Endothelial cell of umbilical vein (primary cell): ENCODE measurements around the gene PHC2. TPM values are rescaled to one million over a fixed set of nuclear protein-coding genes. Genes with fewer than 3 reads are reported as not detected.

Experiments
- BruUV-seq: library from RNA; stranded (reverse); fragments of 400-500 nt; replicated peaks from 2 replicates; lab custom pipeline; 2021; lab: Mats Ljungman, UMichigan
- CTCF ChIA-PET: fragments of 300-600, 350-600 bp; sonication (Branson Sonifier 250); formaldehyde crosslinking; loops from one replicate; lab custom pipeline; 2021; ENCODE audit warnings: antibody characterized with exemption, inconsistent platforms; lab: Charles Lee
- POLR2A ChIA-PET: fragments of 300-600, 350-600 bp; sonication (Branson Sonifier 250); formaldehyde crosslinking; loops from one replicate; lab custom pipeline; 2021; ENCODE audit warnings: antibody characterized with exemption, inconsistent platforms; lab: Charles Lee
- DNase-seq: peaks from one replicate; pipeline ENCODE4 v3.0.0-alpha.2; 2011; ENCODE audit warnings: low read depth, low spot score
- FAIRE-seq: peaks from 2 replicates; lab custom pipeline; 2011; peaks lifted over from hg19 to GRCh38; lab: Jason Lieb, UNC
- H2AFZ ChIP-seq: 2 replicates; pipeline ENCODE4 v1.6.0; 2012; ENCODE audit warnings: low read depth, low read length, control low read depth, inconsistent platforms
- H3K27ac ChIP-seq: 2 replicates; pipeline ENCODE4 v1.5.1; 2011; ENCODE audit warnings: low read depth, mild to moderate bottlenecking, control low read depth, low read length, moderate library complexity; ENCODE audit not compliant: insufficient read depth
- H3K27me3 ChIP-seq, 2 experiments: 2 replicates each; pipeline versions ENCODE4 v1.6.0 to v1.6.1; 2011; ENCODE audit warnings: low read length in 2 of 2, mixed read lengths in 1 of 2; ENCODE audit not compliant: control insufficient read depth in 2 of 2, insufficient read depth in 2 of 2
- H3K36me3 ChIP-seq, 2 experiments: 2 replicates in 1 of 2; 3 replicates in 1 of 2; pipeline ENCODE4 v1.5.1; 2011; ENCODE audit warnings: low read length in 2 of 2, mild to moderate bottlenecking in 1 of 2, moderate library complexity in 1 of 2; ENCODE audit not compliant: control insufficient read depth in 2 of 2, insufficient read depth in 2 of 2; ENCODE audit errors: extremely low read depth in 1 of 2
- H3K4me1 ChIP-seq: 3 replicates; pipeline ENCODE4 v1.5.1; 2011; ENCODE audit warnings: mild to moderate bottlenecking, low read length; ENCODE audit not compliant: control insufficient read depth, insufficient read depth; ENCODE audit errors: extremely low read depth
- H3K4me2 ChIP-seq: 2 replicates; pipeline ENCODE4 v1.6.1; 2011; ENCODE audit warnings: low read length, control low read depth, mixed read lengths; ENCODE audit not compliant: insufficient read depth
- H3K4me3 ChIP-seq, 3 experiments: fragments of 200-600 bp in 1 of 3; sonication (generic), shearing (Covaris generic) in 1 of 3; replicated peaks in 1 of 3; 2 replicates each; pipeline ENCODE4 v1.5.1; 2011 to 2016; ENCODE audit warnings: control low read depth in 3 of 3, low read length in 3 of 3, mild to moderate bottlenecking in 2 of 3, inconsistent platforms in 1 of 3, low read depth in 1 of 3, moderate library complexity in 1 of 3; ENCODE audit not compliant: insufficient read depth in 1 of 3
- H3K79me2 ChIP-seq: 2 replicates; pipeline ENCODE4 v1.6.0; 2012; ENCODE audit warnings: low read length, inconsistent platforms; ENCODE audit not compliant: control insufficient read depth, insufficient read depth
- H3K9ac ChIP-seq: replicated peaks from 2 replicates; pipeline ENCODE3; 2011; ENCODE audit warnings: low read length, control low read depth; ENCODE audit not compliant: insufficient read depth; ENCODE audit errors: extremely low read depth
- H3K9me1 ChIP-seq: replicated peaks from 3 replicates; pipeline ENCODE4 v1.6.0; 2011; ENCODE audit warnings: mild to moderate bottlenecking, low read length; ENCODE audit not compliant: control insufficient read depth, insufficient read depth; ENCODE audit errors: extremely low read depth
- H3K9me3 ChIP-seq: replicated peaks from 2 replicates; pipeline ENCODE4 v1.5.1; 2012; ENCODE audit warnings: low read length, inconsistent platforms; ENCODE audit not compliant: control insufficient read depth, insufficient read depth
- H4K20me1 ChIP-seq: replicated peaks from 2 replicates; pipeline ENCODE3; 2011; ENCODE audit warnings: mild to moderate bottlenecking, low read length; ENCODE audit not compliant: control insufficient read depth, insufficient read depth; ENCODE audit errors: extremely low read depth
- CTCF ChIP-seq, 2 donors: IDR thresholded peaks; 1 replicate in 1 of 2; 2 replicates in 1 of 2; pipeline ENCODE4 v1.5.1; 2011; ENCODE audit warnings: low read length in 2 of 2, mild to moderate bottlenecking in 2 of 2, moderate library complexity in 2 of 2, control low read depth in 1 of 2, inconsistent platforms in 1 of 2, low read depth in 1 of 2; ENCODE audit not compliant: insufficient read depth in 1 of 2; ENCODE audit errors: extremely low read depth in 1 of 2
- EZH2 ChIP-seq: IDR thresholded peaks from 2 replicates; pipeline ENCODE4 v1.6.1; 2012; ENCODE audit warnings: borderline replicate concordance, low read depth, mild to moderate bottlenecking, moderate library complexity, low read length, inconsistent platforms; ENCODE audit not compliant: severe bottlenecking
- FOS ChIP-seq: IDR thresholded peaks from 2 replicates; pipeline ENCODE4 v1.6.1; 2011; ENCODE audit warnings: mild to moderate bottlenecking, low read length, moderate library complexity, borderline replicate concordance; ENCODE audit not compliant: insufficient read depth
- GATA2 ChIP-seq: IDR thresholded peaks from 2 replicates; pipeline ENCODE4 v1.7.0; 2011; ENCODE audit warnings: low read depth, mild to moderate bottlenecking, moderate library complexity, mixed read lengths, low read length; ENCODE audit not compliant: insufficient read length, insufficient read depth
- JUN ChIP-seq: IDR thresholded peaks from 2 replicates; pipeline ENCODE4 v1.6.1; 2011; ENCODE audit warnings: borderline replicate concordance, low read depth; ENCODE audit not compliant: insufficient read length, insufficient read depth
- MAX ChIP-seq: IDR thresholded peaks from 2 replicates; pipeline ENCODE4 v1.6.1; 2011; ENCODE audit not compliant: insufficient read depth, insufficient read length
- MYC ChIP-seq: IDR thresholded peaks from one replicate; pipeline ENCODE4 v1.6.1; 2011; ENCODE audit warnings: mild to moderate bottlenecking, low read depth, low read length
- POLR2A ChIP-seq: IDR thresholded peaks from 2 replicates; pipeline ENCODE4 v1.6.1; 2012; ENCODE audit warnings: low read depth, mild to moderate bottlenecking, control low read depth, low read length
- POLR2AphosphoS5 ChIP-seq: IDR thresholded peaks from 2 replicates; pipeline ENCODE4 v1.6.1; 2012; ENCODE audit warnings: low read depth, mild to moderate bottlenecking, control low read depth, low read length, moderate library complexity; ENCODE audit not compliant: insufficient read depth
- dilution Hi-C: fragments of 300-500 bp; cut with MboI; formaldehyde crosslinking; loops from one replicate; pipeline ENCODE4 v1.15.0; 2019; ENCODE audit warnings: low sequenced_read_pairs; ENCODE audit not compliant: extremely low pct_ligation_motif_present
- intact Hi-C: fragments of 100-400 bp; cut with micrococcal nuclease; formaldehyde crosslinking; loops from one replicate; pipeline ENCODE4 v1.10.0; 2022
- polyA plus RNA-seq, 4 experiments: library from polyadenylated mRNA; depleted of rRNA in 3 of 4; stranded (reverse) in 3 of 4; unstranded in 1 of 4; fragments of >200 nt; gene quantifications; 2 replicates each; pipeline versions ENCODE4 v1.2.1 to v1.2.3, GENCODE V29; 2011 to 2012; ENCODE audit warnings: missing spikeins in 1 of 4
- total RNA-seq: library from RNA; stranded (reverse); gene quantifications from 2 replicates; pipeline ENCODE4 v1.2.3, GENCODE V29; 2021

The PHC2 gene
- total and polyA plus RNA-seq, 2 donors (not counting 3 experiments of a cell fraction or from before 2014, with no cell fraction given) = 65.6 to 79.0 TPM

- TF ChIP-seq MAX (no peak), JUN (no peak), MYC (no peak), POLR2AphosphoS5 (no peak), CTCF (IDR thresholded peaks at IDR 0.05; ENCODE audit: extremely low read depth in 1 of 2, insufficient read depth in 1 of 2, low read depth in 1 of 2, low read length in 2 of 2) (no peak), POLR2A (no peak), EZH2 (no peak), GATA2 (no peak), FOS (no peak)
- Histone ChIP-seq H3K9me1 (no peaks in the 10 kb centered on the region), H4K20me1 (no peaks in the 10 kb centered on the region), H3K36me3 (no peaks in the 10 kb centered on the region), H3K27ac (no peak overlapping the region), H3K27me3 (no peaks in the 10 kb centered on the region), H3K4me2 (no peak overlapping the region), H3K9ac (no peak overlapping the region), H3K4me1 (no peaks in the 10 kb centered on the region), H3K9me3 (no peaks in the 10 kb centered on the region), H2AFZ (no peak overlapping the region), H3K4me3 (no peak overlapping the region), H3K79me2 (no peaks in the 10 kb centered on the region)
- no TSS peak for BruUV-seq
- intact Hi-C loops = no loop called here
- CTCF ChIA-PET = interaction anchor here (1.2 kb wide), 1 partner anchor 22 kb away, joined by 4 read pairs; no protein-coding TSS in a partner anchor
- DNase-seq (no peak), FAIRE-seq (no peak)
- POLR2A ChIA-PET = no interaction called here
- dilution Hi-C loops = no loop called here
Observed at GRCh38 chr1:33317354-33317753, 113.5 kb downstream of the PHC2 start.
